ENCODE data around the gene CPSF7.

DNA sequence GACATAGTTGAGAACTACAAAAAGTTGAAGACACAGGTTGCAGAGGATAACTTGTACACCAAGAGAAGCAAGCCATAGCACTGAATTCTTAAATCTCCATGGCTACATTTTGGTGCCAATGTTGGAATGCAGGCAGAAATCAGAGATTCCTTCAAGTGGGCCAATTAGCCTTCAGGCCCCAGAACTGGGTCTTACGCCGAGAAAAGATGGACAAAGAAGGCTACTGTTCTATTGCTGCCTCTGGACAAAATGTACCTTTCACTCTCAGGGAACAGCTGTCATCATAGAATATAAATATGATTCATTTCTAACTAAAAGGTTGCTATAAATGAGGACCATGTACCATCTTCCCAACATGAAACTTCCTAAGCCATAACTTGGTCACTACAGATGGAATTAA lies 23.7 kb downstream of the CPSF7 start:
- TF ChIP-seq, protein P1, sequence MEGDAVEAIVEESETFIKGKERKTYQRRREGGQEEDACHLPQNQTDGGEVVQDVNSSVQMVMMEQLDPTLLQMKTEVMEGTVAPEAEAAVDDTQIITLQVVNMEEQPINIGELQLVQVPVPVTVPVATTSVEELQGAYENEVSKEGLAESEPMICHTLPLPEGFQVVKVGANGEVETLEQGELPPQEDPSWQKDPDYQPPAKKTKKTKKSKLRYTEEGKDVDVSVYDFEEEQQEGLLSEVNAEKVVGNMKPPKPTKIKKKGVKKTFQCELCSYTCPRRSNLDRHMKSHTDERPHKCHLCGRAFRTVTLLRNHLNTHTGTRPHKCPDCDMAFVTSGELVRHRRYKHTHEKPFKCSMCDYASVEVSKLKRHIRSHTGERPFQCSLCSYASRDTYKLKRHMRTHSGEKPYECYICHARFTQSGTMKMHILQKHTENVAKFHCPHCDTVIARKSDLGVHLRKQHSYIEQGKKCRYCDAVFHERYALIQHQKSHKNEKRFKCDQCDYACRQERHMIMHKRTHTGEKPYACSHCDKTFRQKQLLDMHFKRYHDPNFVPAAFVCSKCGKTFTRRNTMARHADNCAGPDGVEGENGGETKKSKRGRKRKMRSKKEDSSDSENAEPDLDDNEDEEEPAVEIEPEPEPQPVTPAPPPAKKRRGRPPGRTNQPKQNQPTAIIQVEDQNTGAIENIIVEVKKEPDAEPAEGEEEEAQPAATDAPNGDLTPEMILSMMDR (IDR thresholded peaks at IDR 0.05; ENCODE audit: insufficient read depth, low read length, poor library complexity, severe bottlenecking), result no peak
- TF ChIP-seq EZH2phosphoT487 (conservative IDR thresholded peaks at IDR 0.05; ENCODE audit: low read length), result no peak
